ENCODE data around the gene MIXL1. TPM values are rescaled to one million over a fixed set of nuclear protein-coding genes. Genes with fewer than 3 reads are reported as not detected.
A peak's percentile ranks its signal among the peaks of the same experiment; 100 is the strongest.

Gene MIXL1
- total RNA-seq (ENCODE audit: low replicate concordance) = 0.14 and 0.63 TPM in 2 replicates
- long read RNA-seq = 0 reads

DNA sequence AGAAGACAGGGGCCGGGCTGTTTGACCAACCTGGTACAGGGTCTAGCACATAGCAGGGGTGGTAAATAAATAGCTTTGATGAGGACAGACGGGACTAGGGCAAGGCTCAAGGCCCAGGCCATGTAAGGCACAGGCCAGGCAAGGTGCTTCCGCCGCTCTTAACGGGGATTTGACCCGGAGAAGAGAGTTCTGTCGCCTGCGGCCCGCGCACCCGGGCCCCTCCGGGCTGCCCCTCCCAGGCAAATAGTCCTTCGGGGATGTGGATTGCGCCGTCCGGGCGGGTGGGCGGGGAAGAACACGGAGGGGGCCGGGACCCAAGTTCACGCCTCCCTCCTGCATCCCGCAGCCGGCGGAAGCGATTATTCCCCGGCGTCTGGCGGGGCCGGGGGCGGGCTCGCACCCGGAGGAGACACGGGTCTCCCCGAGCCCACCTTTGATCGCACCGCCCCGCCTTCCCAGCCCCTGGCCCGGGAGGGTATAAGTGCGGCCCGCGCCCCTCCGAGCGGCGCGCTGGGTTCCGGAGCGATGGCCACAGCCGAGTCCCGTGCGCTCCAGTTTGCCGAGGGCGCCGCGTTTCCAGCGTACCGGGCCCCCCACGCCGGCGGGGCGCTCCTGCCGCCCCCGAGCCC lies at the start of gene MIXL1:
Gene MIXL1, plus strand, starts transcription at position 508 of the 629 bp plus-strand sequence. Its CDS starts 18 bp downstream, at position 526.
- H3K4me3 Mint-ChIP-seq = peak within 1 kb of the TSS; percentile 86
- no peak within 1 kb of the TSS for H3K27ac Mint-ChIP-seq
- no peak for DNase-seq (ENCODE audit: extremely low spot score, unreplicated experiment)
- H3K36me3 Mint-ChIP-seq = no peaks in the 10 kb centered on the region
- peaks cover 44% of the 10 kb centered on the region for H3K27me3 Mint-ChIP-seq
- peaks cover 6% of the 10 kb centered on the region for H3K4me1 Mint-ChIP-seq (ENCODE audit: unreplicated experiment)
- TF ChIP-seq, protein P1, sequence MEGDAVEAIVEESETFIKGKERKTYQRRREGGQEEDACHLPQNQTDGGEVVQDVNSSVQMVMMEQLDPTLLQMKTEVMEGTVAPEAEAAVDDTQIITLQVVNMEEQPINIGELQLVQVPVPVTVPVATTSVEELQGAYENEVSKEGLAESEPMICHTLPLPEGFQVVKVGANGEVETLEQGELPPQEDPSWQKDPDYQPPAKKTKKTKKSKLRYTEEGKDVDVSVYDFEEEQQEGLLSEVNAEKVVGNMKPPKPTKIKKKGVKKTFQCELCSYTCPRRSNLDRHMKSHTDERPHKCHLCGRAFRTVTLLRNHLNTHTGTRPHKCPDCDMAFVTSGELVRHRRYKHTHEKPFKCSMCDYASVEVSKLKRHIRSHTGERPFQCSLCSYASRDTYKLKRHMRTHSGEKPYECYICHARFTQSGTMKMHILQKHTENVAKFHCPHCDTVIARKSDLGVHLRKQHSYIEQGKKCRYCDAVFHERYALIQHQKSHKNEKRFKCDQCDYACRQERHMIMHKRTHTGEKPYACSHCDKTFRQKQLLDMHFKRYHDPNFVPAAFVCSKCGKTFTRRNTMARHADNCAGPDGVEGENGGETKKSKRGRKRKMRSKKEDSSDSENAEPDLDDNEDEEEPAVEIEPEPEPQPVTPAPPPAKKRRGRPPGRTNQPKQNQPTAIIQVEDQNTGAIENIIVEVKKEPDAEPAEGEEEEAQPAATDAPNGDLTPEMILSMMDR (conservative IDR thresholded peaks at IDR 0.05) = no peak
- no peaks in the 10 kb centered on the region for H3K9me3 Mint-ChIP-seq

DNA sequence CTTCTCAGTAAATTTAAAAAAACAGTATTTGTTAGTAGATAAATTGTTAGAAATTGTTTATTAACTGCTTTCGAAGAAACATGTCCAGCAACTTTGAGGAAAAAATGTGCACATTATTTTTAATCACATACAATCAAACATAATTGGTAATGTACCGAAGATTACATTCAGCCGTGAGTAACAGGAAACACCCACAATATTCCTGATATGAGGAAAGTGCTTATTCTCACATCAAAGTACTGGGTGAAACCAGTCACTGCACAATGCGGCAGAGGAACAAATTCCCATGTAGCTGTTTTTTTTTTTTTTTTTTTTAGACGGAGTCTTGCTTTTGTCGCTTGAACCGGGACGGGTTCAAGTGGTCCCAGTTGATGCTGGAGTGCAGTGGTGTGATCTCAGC lies 46.6 kb upstream of the MIXL1 start:
- no peaks in the 10 kb centered on the region for H3K9me3 Mint-ChIP-seq
- peaks cover 21% of the 10 kb centered on the region for H3K4me1 Mint-ChIP-seq (ENCODE audit: unreplicated experiment)
- H3K4me3 Mint-ChIP-seq = no peak overlapping the region
- H3K27me3 Mint-ChIP-seq = no peaks in the 10 kb centered on the region
- H3K27ac Mint-ChIP-seq = no peak overlapping the region
- H3K36me3 Mint-ChIP-seq = peaks cover 24% of the 10 kb centered on the region
- no peak for DNase-seq (ENCODE audit: extremely low spot score, unreplicated experiment)
- TF ChIP-seq, protein P1 (conservative IDR thresholded peaks at IDR 0.05) = no peak

DNA sequence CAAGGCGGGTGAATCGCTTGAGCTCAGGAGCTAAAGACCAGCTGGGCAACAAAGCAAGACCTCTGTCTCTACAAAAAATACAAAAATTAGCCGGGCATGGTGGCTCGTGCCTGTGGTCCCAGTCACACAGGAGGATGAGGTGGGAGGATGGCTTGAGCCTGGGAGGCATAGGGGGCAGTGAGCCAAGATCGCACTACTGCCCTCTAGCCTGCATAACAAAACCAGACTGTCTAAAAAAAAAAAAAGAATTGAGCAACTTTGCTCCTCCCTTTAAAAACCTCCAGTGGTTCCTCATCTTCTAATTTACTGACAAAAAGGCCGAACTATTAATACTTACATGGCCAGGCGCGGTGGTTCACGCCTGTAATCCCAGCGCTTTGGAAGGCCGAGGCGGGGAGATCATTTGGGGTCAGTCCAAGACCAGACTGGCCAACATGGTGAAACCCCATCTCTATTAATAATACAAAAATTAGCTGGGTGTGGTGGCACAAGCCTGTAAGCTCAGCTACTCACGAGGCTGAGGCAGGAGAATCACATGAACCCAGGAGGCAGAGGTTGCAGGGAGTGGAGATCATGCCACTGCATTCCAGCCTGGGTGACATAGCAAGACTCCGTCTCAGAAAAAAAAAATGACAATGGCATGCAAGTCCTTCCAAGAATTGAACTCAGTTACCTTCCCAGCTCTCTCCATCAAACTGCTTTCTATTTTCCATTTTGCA lies 41.3 kb upstream of the MIXL1 start:
- Mint-ChIP-seq H3K4me1 (ENCODE audit: unreplicated experiment) (peaks cover 40% of the 10 kb centered on the region), H3K27ac (peak overlapping the region; percentile 89), H3K36me3 (peaks cover 28% of the 10 kb centered on the region), H3K4me3 (peak overlapping the region; percentile 64), H3K27me3 (no peaks in the 10 kb centered on the region), H3K9me3 (no peaks in the 10 kb centered on the region)
- no peak for DNase-seq (ENCODE audit: extremely low spot score, unreplicated experiment)
- TF ChIP-seq, protein P1 (conservative IDR thresholded peaks at IDR 0.05) = peak; percentile 23

DNA sequence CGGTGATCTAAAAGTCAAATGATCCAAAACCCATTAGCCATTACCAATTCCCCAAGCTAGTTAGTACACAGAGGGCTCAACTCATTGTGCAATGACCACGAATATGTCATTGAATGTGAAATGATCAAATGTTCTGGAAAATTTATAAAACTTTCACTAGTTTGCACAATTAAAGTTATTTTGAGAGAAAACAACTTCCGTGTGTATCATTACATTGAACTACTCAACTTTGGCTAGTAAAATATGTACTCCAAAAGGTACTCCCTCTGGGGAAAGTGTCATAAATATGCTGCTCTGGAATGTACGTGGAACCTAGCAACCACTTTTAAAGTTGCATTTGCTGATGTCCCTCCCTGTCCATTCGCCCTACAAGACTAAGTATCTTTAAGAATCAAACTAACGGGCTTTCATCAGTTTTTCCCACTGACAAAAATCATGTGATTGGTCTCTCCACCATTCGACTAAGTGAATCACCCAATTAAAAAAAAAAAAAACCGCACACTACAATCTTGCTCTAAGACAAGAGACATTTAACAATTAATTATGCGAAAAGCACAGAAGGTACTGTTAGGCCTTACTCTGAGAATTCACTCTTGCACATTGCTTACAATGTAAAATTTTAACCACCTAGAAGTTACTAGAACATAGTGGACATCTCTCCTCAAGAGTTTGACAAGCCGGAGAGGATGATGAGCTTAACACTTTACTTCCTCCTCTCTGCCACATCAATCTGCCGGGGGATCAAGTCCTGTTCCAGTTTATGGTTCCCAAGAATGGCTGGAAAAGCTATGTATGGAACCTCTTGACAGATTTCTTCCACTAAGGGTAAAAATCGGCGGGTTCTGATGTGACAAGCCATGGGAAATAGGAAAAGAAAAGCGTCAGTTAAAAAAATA lies 38.1 kb upstream of the MIXL1 start:
- Mint-ChIP-seq H3K4me3 (peak overlapping the region; percentile 99), H3K9me3 (no peaks in the 10 kb centered on the region), H3K36me3 (peaks cover 11% of the 10 kb centered on the region), H3K27ac (peak overlapping the region; percentile 98), H3K4me1 (ENCODE audit: unreplicated experiment) (peaks cover 33% of the 10 kb centered on the region), H3K27me3 (no peaks in the 10 kb centered on the region)
- TF ChIP-seq, protein P1 (conservative IDR thresholded peaks at IDR 0.05) = no peak
- no peak for DNase-seq (ENCODE audit: extremely low spot score, unreplicated experiment)

All from type B pancreatic cell (in vitro differentiated cells).